DMS114 treated with DMSO at 0.1 percent for 48 hours (cell line): Measurements from ENCODE around the gene SEMA3A.

Experiments
- DNase-seq: peaks from one replicate; lab custom pipeline; 2025; ENCODE audit not compliant: unreplicated experiment; lab: John Stamatoyannopoulos, UW

Gene SEMA3A

DNA sequence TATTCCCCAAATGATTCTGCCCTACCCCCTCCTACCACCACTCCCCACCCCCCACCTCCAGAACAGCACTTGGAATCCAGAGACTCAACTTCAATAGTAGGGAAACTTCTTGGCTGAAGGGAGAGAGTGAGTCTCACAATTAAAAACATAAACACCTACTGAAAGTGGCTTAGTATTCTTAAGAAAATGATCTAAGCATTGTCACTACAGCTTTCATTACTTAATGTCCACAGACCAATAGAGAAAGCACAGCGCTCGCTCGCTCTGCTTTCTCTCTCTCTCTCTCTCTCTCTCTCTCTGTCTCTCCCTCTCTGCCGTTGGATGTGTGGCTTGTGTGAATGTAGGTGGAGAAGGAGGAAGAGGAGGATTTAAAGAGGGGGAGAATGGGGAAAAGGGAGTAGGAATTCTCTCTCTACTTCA lies 1.5 kb upstream of the SEMA3A start:
- DNase-seq: peak; percentile 66

DNA sequence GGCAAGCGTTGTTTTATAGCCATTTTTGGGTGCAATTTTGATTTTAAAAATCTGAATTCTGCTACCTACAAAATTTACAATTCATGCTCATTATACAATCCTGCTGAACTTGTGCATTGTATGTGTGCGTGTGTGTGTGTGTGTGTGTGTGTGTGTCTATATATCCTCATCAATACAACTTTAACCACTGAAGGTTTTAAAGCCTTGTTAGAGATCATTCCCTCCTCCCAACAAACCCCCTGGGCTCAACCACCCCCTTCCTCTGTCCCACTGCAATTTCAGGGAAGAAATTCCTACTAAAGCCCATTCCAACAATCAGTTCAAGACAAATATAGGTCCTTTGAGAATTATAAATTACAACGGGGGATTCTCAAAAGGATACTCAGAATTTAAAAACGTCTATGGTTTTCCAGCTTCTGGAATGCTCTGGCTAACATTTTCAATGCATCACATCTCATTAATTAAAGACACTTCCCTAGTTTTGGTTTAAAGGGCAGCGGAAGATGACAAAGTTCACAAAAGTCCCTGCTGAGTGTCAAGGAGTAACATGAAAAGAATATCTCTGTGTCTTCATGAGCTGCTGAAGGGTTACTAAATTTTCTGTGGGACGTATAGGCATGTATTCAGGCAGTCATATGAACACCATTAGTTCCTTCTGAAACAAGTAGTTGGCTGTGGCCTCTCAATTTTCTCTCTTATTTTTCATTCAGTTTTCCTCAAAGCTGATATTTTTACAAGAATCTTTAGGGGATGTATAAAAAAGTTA lies 889 bp upstream of the SEMA3A start:
- DNase-seq: peak; percentile 66

DNA sequence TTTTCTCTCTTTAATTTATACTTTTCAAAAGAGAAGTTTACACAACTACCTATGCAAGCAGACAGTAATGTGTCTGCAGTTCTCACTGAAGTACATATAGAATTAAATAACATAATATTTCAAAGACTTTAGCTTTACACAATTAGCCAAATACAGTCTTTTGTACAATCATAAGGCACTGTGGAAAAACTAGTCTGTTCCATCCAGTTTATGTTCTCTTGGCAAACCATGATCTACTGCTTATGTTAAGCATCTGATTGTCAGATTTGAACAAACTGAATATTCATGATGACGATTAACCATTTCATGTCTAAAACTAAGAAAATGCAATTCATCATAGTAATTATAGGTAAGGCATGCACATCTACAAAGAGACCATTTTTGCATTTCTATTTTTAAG lies 842 bp downstream of the SEMA3A start:
- DNase-seq: no peak

DNA sequence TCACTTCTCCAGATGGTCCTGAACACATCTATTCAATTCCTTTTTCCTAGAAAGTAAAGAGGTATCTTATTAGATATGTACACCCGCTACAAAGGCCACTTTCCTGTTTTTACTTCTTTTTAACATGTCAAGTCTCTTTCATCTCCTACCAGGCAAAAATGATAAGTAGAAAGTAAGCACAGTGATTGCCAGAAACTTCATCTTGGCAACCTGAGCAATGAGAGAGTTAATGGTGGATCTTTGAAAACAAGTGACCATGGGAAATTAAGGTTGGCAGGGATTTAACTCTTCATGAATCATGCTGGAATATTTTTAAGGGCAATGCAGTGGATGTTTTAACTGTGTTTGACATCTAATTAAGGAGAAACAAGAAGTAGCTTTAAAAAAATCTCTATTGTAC lies 2.7 kb downstream of the SEMA3A start:
- peak; percentile 42 for DNase-seq

DNA sequence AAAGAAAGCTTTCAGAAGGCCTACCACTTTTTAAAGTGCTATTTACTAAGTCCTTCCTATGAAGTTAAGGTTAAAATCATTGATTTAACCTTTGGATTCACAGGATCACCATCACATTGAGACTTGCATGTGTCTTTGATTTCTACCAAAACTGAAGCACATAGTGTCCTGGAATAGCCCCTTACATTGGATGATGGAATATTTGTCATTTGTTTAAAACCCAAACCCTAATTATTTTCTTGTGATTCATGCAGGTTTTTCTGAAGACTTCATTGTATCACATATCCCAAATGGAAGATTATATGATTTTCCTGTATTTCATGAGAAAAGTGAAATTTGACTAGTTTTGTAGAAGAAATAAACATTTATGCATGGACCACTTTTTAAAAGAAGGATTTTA lies 3.3 kb downstream of the SEMA3A start:
- no peak for DNase-seq

DNA sequence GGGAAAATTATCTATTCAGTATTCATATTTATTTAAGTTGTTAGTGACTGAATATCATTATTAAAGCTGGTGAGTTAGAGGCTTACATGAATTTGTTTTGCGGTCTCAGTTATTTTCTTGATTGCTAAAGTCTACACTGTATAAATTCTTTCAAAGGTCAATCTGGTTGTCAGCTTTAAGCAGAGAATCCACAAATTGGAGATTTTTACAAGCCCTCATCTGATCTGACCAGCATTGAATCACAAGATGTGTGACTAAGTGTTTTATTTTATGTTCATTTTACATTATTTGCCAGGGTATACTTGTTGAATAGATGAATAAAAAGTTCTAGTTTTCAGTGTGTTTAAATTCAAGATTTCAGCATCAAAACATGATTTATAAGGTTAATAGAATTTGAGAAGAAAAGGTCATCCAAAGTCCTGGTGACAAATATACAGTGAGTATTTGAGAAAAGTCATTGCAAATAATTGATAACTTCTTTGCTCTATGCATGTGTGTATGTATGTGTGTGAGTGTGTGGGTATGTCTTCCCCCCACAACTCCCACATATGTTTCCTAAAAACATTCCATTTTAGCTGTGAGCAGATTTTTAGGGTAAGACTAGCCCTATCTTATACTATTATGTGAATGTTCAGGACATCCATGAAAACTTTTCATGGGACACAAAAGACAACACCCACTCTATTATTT lies 4.4 kb downstream of the SEMA3A start:
- DNase-seq: no peak

DNA sequence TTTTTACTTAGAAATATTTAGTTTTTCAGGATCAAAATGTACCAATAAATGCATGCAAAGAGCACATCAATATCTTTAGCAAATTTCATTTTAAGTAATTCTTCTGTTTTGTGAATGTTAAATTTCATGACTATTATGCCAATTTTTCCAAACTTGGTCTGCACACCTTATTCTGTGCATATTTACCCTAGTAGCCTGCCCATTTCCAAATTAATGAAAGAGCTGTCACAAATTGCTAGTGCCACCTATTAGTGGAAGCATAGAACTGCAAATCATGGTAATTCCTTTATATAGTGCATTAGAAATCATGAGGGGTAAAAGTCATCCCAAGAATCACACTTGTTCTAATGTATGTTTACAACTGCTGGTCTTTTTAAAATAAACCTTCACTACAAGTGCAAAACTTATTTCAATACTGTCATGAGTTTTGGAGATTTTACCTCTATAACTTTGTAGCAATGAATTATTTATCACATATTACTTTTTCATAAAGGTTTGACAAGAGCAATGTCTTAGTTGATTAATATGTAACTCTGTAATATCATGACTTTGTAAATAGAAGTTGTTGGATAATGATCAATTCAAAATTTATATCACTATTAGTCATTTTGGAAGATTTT lies 5.7 kb downstream of the SEMA3A start:
- DNase-seq: no peak

DNA sequence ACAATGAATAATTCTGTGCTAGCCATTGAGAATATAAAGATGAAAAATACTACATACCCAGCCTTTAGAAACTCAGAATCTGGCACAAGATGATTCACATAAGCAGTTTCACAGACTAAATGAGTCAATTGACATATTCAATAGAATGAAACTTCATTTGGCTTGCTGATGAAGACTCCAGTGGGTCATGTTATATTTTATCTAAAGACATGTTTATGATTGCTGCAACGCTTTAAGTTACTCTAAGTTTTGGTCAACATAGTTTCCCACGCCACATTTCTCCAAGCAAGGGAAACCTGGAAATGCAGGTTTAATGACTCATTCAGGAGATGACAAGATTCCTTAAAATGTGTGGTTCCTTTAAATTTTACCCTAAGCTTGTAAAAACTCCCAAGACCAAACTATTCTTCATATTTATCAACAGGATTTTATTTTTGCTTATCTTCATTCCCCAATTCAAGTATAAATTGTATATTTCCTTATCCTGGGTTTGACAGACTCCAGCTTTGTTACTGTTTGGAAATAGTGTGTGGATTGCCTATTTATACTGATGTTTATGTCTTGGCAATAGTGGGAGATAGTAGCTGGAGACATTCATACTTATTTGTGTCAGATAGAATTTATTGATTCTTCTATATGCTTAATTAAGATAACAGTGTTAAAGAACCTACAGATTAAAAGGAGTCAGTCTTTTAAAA lies 6.6 kb downstream of the SEMA3A start:
- no peak for DNase-seq

DNA sequence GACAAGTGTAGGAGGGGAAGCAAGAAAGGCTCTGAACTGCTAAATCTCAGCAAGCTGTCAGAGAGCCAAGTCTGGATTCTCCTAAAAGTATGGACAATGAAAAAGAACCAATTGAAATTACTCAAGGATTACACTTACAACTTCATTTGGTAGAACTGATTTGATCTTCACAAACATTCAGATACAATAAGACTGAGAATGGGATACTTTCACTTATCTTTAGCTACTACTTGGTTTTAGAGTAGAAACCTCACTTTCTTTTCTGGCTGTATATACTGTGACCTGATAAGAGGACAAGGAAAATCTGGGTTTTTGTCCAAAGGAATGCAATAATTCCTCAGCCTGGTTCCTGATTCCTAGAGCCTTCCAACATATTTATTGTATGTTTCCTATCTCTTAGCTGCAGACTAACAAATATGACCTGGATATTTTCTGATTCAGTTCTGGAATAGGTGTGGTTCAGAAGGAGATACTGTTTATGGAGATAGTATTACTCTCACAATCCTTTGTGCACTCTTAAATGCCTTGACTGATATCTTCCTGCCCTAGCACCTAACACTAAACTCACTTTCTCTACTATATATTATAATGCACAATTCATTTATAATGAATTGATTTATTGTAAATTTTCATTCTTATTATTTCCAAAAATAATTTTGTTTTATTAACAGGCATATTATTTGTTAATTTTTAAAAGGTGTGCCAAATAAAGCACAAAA lies 7.3 kb downstream of the SEMA3A start:
- DNase-seq: no peak

DNA sequence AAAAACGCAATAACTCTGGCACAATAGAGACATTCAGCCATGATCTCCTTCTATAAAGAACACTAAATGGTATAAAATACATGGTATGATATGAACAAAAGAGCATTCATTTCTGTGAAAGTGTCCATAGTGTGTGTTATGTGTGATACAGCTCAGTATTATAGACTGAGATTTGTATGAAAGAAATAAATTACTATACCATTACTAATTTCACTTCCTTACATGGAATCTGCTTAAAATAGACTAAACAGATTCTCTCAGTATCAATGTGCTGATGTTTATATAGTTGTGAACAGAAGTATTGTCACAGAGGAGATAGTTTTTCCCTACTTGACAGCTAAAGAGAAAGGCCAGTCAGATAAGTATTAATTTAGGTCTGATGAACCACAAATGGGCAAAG lies 10.8 kb downstream of the SEMA3A start:
- DNase-seq: no peak

DNA sequence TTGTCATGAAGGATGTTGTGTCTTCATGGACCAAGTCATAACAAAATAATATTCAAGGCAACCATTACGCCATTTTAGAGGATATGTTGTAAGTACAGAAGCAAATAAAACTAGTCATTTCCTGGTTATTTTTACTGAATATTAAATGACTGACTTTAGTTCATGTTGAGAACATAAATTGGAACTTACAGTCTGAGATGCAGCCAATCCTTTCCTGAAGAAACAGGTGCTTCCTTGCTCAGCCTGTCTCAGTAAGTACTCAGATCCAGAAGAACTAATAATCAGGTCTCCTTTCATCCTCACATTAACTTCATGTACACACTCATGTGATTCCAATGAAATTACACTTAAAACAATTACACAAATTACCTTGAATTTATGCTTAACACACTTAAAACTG lies 12.3 kb downstream of the SEMA3A start:
- no peak for DNase-seq

DNA sequence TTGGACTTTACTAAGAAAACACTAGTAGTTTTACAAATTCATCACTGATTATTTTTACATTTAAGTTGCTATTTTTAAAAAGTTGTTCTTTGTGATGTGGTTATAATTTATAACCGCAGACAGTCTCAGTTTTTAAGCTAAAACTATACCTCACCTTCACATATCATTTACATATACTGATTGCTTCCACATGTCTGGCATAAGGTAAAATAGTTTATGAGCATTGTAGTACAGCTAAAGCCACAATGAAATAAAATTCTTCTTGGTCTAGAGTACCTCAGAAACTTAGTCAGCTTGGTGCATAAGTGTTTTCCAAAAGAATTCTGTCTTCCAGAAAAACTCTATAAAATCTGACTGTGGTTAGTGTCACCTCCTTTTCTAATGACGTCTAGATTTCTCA lies 13.0 kb downstream of the SEMA3A start:
- DNase-seq: no peak

DNA sequence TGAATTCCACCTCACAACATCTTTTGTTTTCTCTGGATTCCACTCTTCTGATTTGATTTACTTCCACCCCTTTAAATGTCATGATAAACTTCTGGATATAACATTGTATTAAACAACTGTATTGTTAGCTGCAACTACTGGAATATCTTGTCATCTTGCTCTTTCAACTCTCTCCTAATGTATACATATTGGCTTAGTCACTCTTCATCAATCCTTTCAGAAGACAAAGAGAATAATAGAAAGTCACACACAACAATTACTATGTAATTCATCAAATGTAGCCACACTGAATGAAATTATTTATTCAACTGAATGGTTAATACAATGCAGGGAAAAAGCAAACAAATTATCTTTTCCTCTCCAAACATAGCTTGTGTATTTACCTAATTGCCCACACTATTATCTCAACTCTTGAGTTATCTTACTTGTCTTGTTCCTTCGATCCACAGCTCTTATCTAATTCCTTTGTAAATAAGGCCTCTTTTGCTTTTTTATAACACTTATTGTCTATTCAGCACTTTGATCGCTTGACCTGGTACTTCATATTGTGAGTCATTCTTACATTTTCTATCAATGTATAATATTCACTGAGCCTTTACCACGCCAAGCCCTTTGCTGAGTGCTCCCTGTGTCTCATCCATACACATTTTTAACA lies 16.7 kb downstream of the SEMA3A start:
- DNase-seq: no peak

DNA sequence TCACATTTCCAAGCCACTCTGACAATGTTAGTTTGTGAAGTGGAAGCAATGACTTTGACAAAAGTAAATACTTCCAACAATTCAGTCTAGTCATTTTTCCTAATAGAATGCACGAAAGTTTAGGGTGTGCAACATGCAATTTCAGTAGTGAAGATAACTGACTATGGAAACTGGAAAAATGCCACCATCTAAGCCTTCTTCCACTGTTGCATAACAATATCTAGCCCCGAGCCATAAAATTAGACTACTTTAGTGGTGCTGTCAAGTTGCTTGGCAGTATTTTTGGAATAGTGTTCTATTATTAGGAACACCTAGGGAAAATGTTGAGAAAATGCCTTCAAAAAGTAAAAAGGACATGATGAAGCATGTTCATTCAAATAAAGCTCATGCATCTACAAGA lies 17.9 kb downstream of the SEMA3A start:
- no peak for DNase-seq

DNA sequence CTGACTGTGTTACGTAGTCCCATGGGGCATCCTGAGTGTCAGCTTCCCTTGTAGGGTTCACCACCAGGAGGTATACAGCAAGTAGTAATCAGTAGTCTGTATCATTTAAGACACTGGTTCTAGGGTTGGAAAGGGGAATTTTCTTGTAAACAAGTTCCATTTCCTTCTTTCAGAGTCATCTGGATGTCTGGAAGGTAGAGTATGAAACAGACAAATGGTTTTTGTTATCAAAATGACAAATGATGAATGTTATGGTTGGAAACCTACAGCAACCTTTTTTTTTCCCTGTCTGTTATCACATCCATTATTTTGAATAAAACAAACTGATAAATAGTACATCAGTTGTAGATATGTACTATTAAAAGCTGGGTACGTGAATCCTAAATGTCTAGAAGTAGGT lies 19.1 kb downstream of the SEMA3A start:
- DNase-seq: no peak

DNA sequence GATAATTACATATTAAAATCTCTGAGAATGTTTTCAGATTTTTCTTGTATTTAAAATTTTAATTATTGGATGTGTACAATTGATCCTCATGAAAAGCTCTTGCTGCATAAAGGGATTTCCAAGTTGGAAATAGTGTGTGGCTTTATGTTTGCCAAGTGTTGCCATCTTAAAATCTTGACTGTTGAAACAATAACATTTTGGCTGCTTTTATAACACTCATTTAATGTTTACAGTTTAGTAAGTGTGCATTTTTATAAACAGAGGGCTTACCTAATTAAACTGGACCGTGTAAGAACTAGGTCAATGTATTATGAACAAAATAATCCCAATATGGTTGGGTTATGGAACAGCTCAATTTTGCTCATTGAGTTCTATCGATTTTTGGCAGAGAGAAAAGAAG lies 23.9 kb downstream of the SEMA3A start:
- DNase-seq: no peak

DNA sequence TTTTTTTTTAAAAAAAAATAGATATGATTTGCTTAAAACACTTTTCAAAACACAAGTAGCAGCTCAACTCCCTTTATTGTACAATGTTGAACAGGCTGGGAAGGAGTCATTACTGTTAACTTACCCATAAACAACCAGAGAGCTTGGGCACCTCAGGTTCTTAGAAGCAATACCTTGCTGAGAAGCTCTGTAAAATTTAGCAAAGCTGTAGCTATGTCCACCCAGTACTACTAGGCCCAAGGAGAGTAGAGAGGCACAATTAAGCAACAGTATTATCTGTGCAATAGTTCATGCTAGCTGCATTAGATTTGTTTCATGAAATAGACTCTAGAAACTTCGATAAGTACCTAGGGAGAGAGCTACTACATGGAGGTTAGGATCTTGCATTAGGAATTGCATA lies 32.0 kb downstream of the SEMA3A start:
- no peak for DNase-seq

DNA sequence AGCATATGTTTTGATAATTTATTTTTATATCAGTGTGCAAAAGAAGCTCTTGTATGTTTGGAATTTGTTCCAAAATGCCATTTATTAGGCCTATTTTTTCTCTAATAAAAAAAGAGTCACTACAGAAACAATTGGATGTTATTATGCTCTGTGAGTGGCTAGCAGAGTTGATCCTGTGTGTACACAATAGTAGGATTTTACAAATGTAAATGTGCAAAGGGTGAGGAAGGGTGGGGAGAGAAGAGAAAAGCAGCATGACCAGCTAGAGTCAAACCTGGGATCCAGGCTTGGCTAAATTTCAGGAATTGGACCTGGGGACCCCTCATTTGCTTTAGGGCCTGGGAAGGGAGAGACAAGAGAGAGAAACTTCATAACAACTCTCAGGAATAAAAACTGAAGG lies 32.5 kb downstream of the SEMA3A start:
- no peak for DNase-seq

DNA sequence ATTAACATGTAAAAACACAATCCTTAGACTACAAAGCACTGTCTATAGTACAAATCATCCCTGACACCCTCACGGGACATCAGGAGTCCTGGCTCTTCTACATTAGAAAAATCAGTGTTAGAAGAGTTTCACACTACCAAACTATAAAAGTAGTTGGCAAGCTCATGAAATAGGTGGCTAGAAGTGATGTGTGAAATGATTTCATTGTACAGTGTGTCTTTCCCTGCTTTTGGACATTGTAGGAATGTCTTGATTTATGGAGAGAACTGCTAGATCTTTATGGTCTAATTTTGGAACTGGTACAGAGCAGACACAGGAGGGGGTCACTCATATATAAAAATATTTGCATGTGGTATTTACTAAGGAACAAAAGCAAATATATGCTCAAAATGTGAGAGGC lies 33.2 kb downstream of the SEMA3A start:
- no peak for DNase-seq

DNA sequence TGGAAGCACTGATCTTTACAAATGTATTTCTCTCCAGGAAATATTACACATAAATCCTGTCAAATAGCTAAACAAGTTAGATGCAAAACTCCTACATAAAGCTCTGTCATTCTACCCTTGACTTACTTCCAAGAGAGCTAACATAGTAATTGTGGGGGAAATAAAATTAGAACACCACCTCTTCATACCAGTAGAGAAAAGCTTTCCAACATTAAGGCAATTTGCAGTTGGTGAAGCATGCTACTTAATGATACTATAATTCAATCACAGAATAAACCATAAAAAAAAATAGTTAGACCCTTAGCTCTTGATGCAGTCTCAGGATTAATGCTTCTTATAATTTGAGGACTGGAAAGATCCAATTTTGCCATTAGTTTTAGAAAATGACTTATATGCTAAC lies 35.2 kb downstream of the SEMA3A start:
- no peak for DNase-seq

DNA sequence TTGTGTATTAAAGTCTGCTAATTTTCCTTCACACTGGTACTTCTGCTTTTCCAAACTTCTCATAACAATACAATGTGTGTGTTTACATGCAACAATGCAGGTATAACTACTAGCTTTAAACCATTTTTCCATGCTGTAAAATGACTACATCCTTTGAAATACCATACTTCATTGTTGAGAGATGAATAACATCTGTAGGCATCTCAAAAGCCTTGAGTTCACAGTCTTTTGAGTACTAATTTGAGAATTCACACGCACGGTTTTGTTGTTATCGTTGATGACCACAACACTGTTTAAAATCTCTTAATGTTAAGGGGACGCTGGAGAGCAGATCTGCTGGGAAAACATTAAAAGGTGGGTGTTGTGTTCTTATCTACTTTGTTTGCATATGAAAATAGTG lies 37.4 kb downstream of the SEMA3A start:
- no peak for DNase-seq
